ENCODE results near the gene CD52. TPM values are rescaled to one million over a fixed set of nuclear protein-coding genes. Genes with fewer than 3 reads are reported as not detected.
"Not testable (repeated sequence)": the region's sequence is repeated elsewhere in the genome, so short reads cannot be mapped to it uniquely, and the experiment has no call there.

CD52 gene
- total RNA-seq, 1 donor: not detected

DNA sequence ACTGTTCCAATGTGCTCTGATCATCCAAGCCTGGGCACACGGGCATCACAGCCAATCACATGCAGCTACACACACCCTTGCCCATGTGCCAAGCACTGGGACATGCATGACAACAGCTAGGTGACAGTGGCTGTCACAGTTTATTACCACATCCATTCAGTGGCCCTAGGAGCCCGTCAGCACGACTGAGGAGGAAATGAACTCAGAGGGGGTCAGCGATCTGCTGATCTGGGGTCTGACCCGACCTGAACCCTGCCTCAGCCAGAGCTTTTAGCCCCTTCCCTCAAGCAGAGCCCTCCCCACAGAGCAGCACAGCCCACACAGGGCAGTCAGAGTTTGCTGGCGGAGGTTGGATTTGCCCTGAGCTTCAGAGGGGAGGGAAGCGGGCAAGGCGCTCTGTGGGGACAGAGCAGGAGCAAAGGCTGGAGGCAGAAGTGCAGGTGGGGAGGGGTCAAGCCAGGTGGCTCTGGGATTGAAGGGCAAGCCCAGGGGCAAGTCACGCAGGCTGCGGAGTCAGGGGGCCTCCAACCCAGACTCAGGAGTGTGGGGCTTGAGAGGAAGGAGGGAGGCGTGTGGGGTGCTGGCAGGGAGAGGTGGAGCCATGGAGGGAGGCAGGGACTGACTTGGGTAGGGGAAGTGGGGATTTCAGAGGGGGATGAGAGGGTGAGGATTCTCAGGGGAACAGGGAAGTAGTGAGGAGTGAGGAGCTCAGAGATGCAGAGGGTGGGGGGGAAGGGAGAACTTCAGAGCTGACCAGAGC, 27.5 kb upstream of the CD52 start:
- TF ChIP-seq, protein P1, sequence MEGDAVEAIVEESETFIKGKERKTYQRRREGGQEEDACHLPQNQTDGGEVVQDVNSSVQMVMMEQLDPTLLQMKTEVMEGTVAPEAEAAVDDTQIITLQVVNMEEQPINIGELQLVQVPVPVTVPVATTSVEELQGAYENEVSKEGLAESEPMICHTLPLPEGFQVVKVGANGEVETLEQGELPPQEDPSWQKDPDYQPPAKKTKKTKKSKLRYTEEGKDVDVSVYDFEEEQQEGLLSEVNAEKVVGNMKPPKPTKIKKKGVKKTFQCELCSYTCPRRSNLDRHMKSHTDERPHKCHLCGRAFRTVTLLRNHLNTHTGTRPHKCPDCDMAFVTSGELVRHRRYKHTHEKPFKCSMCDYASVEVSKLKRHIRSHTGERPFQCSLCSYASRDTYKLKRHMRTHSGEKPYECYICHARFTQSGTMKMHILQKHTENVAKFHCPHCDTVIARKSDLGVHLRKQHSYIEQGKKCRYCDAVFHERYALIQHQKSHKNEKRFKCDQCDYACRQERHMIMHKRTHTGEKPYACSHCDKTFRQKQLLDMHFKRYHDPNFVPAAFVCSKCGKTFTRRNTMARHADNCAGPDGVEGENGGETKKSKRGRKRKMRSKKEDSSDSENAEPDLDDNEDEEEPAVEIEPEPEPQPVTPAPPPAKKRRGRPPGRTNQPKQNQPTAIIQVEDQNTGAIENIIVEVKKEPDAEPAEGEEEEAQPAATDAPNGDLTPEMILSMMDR (IDR thresholded peaks at IDR 0.05; ENCODE audit: insufficient read depth, low read depth, low read length): no peak
- H3K4me3 ChIP-seq (ENCODE audit: low read depth, low read length): no peak overlapping the region
- DNase-seq (ENCODE audit: low read depth): no peak

DNA sequence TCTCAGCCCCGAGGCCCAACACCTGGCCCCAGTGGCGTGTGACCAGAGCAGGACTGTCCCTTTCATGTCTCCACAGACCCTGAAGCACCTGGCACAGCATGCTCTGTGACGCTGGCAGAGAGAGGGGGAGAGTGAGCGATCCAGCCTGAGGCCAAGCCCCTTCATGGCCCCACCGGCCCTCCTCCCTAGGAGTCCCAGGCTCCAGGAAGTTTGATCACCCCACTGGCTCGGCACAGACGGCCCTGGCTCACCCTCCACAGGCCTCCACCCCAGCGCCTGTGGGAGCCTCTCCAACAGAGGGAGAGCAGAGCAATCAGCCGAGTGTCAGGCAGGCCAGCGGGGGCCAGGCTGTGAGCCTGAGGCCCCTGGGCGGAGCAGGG, 26.9 kb upstream of the CD52 start:
- H3K4me3 ChIP-seq (ENCODE audit: low read depth, low read length): no peak overlapping the region
- no peak for DNase-seq (ENCODE audit: low read depth)
- TF ChIP-seq, protein P1 (IDR thresholded peaks at IDR 0.05; ENCODE audit: insufficient read depth, low read depth, low read length): no peak

DNA sequence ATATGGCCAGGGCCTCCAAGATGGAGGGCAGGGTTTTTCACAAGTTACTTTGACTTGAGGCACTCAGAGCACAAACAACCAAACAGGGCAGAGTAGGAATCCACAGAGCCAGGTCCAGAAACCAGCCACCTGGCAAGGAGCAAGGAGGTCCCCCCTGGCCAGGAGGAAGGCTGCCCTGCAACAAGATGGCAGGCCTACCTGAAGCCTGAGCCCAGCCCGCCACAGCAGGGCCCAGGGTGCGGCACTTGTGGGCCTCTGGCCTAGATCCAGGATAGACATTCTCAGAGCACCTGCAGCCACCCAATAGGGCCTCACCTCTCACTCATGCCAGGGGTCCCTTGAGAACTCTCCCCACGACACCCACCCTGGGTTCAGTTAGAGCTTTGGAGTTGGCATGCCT, 26.3 kb upstream of the CD52 start:
- DNase-seq (ENCODE audit: low read depth): no peak
- no peak overlapping the region for H3K4me3 ChIP-seq (ENCODE audit: low read depth, low read length)
- TF ChIP-seq, protein P1 (IDR thresholded peaks at IDR 0.05; ENCODE audit: insufficient read depth, low read depth, low read length): no peak

DNA sequence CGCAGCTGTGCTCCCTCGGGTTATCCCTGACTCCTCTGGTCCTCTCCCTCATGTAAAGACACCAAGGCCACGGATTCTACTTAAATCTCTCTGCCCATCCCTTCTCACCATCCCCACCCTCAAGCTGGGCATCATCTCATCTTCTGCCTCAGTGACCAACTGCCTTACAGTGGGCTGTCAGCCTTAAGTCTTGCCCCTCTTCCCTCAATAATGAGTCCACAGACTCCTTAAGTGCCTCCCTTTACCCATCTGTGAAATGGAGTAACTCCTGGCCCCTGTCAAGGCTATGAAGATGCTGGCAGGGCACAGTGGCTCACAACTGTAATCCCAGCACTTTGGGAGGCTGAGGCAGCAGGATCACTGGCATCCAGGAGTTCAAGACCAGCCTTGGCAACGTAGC, 25.8 kb upstream of the CD52 start:
- TF ChIP-seq, protein P1 (IDR thresholded peaks at IDR 0.05; ENCODE audit: insufficient read depth, low read depth, low read length): no peak
- DNase-seq (ENCODE audit: low read depth): no peak
- H3K4me3 ChIP-seq (ENCODE audit: low read depth, low read length): no peak overlapping the region

DNA sequence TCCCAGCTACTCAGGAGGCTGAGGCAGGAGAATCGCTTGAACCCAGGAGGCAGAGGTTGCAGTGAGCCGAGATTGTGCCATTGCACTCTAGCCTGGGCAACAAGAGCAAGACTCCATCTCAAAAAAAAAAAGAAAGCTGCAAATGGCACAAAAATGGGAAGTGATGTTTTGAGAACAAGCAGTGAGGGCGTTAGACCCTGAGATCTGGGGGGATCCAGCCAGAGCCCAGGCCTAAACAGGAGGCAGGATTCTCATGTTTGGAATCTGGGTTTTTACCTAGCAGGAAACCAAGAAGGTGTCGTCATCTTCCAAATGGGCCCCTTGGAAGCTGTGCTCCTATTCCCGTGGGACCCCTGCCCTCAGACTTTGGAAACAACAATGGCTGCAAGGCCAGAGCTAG, 25.0 kb upstream of the CD52 start:
- not testable (repeated sequence) for DNase-seq (ENCODE audit: low read depth); H3K4me3 ChIP-seq (ENCODE audit: low read depth, low read length)

DNA sequence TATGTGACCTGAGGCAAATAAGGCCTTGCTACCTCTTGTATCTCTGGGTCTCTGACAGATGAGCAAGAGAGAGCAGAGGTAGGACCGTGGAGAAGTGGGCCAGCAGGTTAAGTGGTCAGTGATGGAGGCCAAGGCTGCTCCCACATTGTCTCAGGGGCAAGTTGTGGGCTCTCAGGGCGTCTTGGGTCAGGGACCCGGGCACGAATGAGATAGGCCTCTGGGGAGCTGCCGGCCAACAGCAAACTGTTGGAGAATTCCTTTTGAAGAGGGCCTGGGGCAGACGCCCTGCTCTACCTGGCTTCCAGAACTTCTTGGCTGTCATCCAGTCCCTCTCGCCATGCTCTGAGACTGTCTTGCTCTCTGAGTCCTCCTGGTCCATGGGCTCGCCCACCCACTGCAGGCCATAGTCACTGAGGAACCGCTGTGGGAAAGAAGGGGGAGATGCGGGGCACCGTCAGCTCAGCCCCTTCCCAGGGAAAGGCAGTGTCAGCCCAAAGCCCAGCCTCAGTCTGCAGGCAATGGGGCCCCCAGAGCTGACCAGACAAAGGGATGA, 23.8 kb upstream of the CD52 start:
- no peak overlapping the region for H3K4me3 ChIP-seq (ENCODE audit: low read depth, low read length)
- TF ChIP-seq, protein P1 (IDR thresholded peaks at IDR 0.05; ENCODE audit: insufficient read depth, low read depth, low read length): no peak
- DNase-seq (ENCODE audit: low read depth): no peak

DNA sequence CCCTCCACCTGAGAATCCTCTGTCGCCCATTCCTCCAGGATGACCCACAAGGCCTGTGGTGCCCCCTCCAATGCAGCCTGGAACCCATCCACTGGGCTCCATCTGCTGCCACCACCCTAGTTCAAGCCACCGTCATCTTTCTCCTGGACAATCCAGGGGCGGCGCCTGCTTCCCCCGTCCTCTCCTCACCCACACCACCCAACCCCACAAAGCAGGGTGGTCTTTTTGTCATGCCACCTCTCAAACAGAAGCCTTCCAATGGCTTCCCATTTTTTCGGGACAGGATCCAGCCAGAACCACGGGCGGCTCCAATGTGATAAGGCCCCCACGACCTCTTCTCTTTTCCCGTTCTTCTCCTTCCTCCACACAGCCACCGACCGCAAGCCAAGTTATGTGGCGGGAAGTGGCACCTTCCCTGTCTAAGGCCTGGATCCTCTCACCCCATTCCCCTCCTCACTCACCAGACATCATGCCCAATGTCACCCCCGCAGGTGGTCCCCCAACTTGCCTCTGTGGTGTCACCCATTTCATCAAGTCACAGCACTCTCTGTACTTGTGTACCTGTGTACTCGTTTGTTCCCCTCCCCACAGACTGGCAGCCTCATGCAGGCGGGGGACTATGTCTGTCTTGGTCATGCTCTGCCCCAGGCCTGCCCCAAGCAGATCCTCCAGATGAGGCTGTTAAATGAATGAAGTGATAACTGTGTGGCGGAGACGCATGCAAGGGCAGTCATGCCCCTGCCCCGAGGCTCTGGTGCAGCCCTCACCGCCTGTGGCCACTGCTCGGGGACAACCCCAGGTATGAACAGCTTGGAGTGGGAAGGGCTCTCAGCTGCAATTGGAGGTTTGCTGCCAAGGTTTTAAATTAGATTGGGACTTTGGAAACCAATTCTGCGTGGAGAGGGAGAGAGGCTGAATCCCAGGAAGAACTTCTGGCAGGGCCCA, 22.3 kb upstream of the CD52 start:
- no peak for DNase-seq (ENCODE audit: low read depth)
- TF ChIP-seq, protein P1 (IDR thresholded peaks at IDR 0.05; ENCODE audit: insufficient read depth, low read depth, low read length): no peak
- no peak overlapping the region for H3K4me3 ChIP-seq (ENCODE audit: low read depth, low read length)
